ENCODE data around the gene KDM2A. TPM values are rescaled to one million over a fixed set of nuclear protein-coding genes. Genes with fewer than 3 reads are reported as not detected.

Gene KDM2A
- total and polyA plus RNA-seq, 2 of the 13 experiments (the other 11 are each of a cell fraction or from before 2014, with no cell fraction given): 31.3 to 31.4 TPM

- FAIRE-seq (no peak), ATAC-seq (peak; percentile 56), DNase-seq (ENCODE audit: low spot score) (no peak)
- Histone ChIP-seq H3K4me2 (ENCODE audit: low read depth, low read length) (peak overlapping the region; percentile 61), H3K4me3 (replicated peaks in 1 of 3; ENCODE audit: insufficient read depth in 1 of 3, low read depth in 2 of 3, low read length in 3 of 3) (peak overlapping the region; percentile 82 to 100 (median 86)), H4K20me1 (ENCODE audit: insufficient read depth, low read length) (peaks cover 16% of the 10 kb centered on the region), H3K9ac (ENCODE audit: insufficient read depth, low read depth, low read length) (peak overlapping the region; percentile 92), H3K4me1 (ENCODE audit: insufficient read depth, low read length) (peaks cover 48% of the 10 kb centered on the region), H3K36me3 (replicated peaks in 1 of 2; ENCODE audit: control insufficient read depth in 1 of 2, insufficient read depth in 2 of 2, low read length in 2 of 2) (0 out of 5 replicates have a peak, but pooled peaks cover 0 to 3% of the 10 kb centered on the region in 2 experiments), H3K79me2 (ENCODE audit: insufficient read depth, low read length) (peaks cover 48% of the 10 kb centered on the region), H3K9me3 (ENCODE audit: low read length) (no peaks in the 10 kb centered on the region), H2AFZ (ENCODE audit: low read length) (no peak overlapping the region), H3K27me3 (ENCODE audit: control insufficient read depth in 1 of 2, insufficient read depth in 2 of 2, low read length in 2 of 2) (no peaks in the 10 kb centered on the region), H3K27ac (ENCODE audit: extremely low read length, insufficient read depth, low read length) (peak overlapping the region; percentile 76)
- TSS peak; percentile 56 for BruUV-seq (replicated peaks)
- WGBS (ENCODE audit: low lambda C conversion rate): under 1% methylated on average over 17 of the region's 61 CpGs
- ChIA-PET POLR2A (interaction anchor here (0.6 to 1.1 kb wide), 2 partner anchors 36 to 44 kb away, joined by 3 to 4 read pairs; no protein-coding TSS in a partner anchor), CTCF (ENCODE audit: low intra/inter-chr PET ratio, low total read pairs) (no interaction called here)
- intact Hi-C loops (cut with micrococcal nuclease; ENCODE audit: unreplicated experiment) (loop anchor here (5.0 to 10.0 kb wide), 2 partner anchors 37 to 195 kb away; no protein-coding TSS in a partner anchor), in situ Hi-C loops (cut with HindIII; ENCODE audit: extremely low pct_ligation_motif_present, low pct_unique_long_range_greater_than_20kb) (no loop called here)
- TF ChIP-seq ZNF446 (CRISPR knock-in tag; IDR thresholded peaks at IDR 0.05) (no peak), ZNF570 (CRISPR knock-in tag; IDR thresholded peaks at IDR 0.05; ENCODE audit: borderline replicate concordance) (no peak), ZNF776 (CRISPR knock-in tag; IDR thresholded peaks at IDR 0.05) (no peak), PCBP2 (optimal IDR thresholded peaks at IDR 0.05; ENCODE audit: low read depth, low read length, poor library complexity, severe bottlenecking) (no peak), GRHL1 (CRISPR knock-in tag; conservative IDR thresholded peaks at IDR 0.05) (no peak), ZNF431 (CRISPR knock-in tag; IDR thresholded peaks at IDR 0.05; ENCODE audit: borderline replicate concordance, low read depth) (no peak), RAD21 (CRISPR knock-in tag; IDR thresholded peaks at IDR 0.05) (no peak), ZNF235 (CRISPR knock-in tag; IDR thresholded peaks at IDR 0.05; ENCODE audit: borderline replicate concordance) (no peak), ZNF142 (CRISPR knock-in tag; IDR thresholded peaks at IDR 0.05) (no peak), PRDM15 (CRISPR knock-in tag; IDR thresholded peaks at IDR 0.05) (no peak)
Observed at GRCh38 chr11:67119585-67120391, 725 bp downstream of the KDM2A start.
